ENCODE measurements around the gene GALNT6.

GALNT6 gene, protein sequence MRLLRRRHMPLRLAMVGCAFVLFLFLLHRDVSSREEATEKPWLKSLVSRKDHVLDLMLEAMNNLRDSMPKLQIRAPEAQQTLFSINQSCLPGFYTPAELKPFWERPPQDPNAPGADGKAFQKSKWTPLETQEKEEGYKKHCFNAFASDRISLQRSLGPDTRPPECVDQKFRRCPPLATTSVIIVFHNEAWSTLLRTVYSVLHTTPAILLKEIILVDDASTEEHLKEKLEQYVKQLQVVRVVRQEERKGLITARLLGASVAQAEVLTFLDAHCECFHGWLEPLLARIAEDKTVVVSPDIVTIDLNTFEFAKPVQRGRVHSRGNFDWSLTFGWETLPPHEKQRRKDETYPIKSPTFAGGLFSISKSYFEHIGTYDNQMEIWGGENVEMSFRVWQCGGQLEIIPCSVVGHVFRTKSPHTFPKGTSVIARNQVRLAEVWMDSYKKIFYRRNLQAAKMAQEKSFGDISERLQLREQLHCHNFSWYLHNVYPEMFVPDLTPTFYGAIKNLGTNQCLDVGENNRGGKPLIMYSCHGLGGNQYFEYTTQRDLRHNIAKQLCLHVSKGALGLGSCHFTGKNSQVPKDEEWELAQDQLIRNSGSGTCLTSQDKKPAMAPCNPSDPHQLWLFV

DNA sequence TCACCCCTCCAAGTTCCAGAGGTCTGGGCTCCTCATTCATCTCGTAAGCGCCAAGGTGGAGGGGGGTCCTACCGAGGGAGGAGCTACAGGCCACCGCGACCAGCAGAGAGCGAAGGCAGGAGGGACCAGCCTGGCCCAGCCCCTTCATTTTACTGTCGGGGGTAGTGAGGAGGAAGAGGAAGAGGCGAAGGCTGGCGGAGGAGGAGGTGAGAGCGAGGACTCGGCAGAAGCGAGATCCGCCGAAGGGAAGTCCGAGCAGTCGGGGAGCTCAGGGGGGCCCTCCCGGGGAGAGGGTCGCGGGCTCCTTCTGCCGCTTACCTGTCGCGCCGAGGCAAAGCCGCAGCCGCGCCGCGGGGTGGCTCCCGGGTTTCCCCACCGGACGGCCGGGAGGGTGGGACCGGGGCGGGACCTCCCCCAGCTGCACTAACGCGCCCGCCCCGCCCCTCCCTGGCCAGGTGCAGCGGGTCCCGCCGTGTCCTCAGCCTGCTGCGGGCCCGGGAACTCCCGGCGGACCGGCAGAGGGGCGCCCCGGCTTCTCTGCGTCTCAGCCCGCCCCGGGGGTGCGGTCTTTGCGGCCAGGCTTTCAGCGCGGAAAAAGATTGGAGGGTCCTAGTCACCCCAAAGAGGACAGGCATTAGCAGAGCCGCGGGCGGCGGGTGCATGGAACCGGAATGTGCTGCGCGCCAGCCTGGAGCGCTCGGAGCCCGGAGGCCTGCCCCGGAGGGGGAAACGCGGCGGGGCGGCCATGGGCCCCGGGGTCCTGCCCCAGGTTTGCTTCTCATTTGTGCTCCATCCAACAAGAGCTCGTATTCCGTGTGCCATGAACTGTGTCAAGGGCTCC lies at the start of gene GALNT6:
Gene GALNT6 (minus strand): TSS at position 124 of the 841 bp plus-strand sequence. CDS start 11,625 bp downstream, outside the sequence.
- peaks cover 87% of the 10 kb centered on the region for H3K4me1 Mint-ChIP-seq
- ATAC-seq (peak; percentile 64), DNase-seq (peak; percentile 59 to 64)
- H3K4me3 Mint-ChIP-seq: peak within 1 kb of the TSS; percentile 95 to 98
- no peaks in the 10 kb centered on the region for H3K27me3 Mint-ChIP-seq
- peak within 1 kb of the TSS; percentile 85 to 91 for H3K27ac Mint-ChIP-seq
- H3K9me3 Mint-ChIP-seq: no peaks in the 10 kb centered on the region

DNA sequence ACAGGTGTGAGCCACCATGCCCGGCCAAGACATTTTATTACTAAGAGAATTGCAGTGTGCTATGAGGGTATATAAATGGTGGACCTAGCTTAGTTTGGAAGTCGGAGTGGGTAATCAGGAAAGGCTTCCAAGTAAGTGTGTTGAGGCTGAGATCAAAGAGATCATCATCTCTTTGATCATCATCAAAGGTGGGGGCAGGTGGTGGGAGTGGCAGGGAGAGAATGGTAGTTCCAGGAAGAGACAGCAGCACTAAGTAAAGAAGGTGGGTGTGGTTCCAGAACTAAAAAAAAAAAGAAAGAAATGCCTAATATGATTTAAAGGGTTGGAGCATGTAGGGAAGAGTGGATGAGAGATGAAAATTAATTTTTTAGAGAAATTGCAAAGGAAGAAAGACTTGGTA lies 48.1 kb upstream of the GALNT6 start:
- Mint-ChIP-seq H3K4me1 (peaks cover 25% of the 10 kb centered on the region), H3K27me3 (no peaks in the 10 kb centered on the region), H3K27ac (no peak overlapping the region), H3K4me3 (no peak overlapping the region), H3K9me3 (no peaks in the 10 kb centered on the region)
- ATAC-seq (no peak), DNase-seq (no peak)

DNA sequence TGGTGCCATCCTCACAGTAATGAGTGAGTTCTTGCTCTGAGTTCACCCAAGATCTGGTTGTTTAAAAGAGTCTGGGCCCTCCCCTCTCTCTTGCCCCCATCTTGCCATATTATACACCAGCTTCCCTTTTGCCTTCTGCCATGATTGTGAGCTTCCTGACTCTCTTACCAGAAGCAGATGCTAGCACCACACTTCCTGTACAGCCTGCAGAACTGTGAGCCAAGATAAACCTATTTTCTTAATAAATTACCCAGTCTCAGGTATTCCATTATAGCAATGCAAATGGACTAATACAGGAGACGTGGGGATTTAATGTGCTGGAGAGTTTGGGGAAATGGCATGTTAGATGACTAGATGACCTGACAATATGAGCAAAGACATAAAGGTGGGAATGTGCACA lies 46.2 kb upstream of the GALNT6 start:
- Mint-ChIP-seq H3K4me1 (peaks cover 25% of the 10 kb centered on the region), H3K4me3 (no peak overlapping the region), H3K27me3 (no peaks in the 10 kb centered on the region), H3K27ac (no peak overlapping the region), H3K9me3 (no peaks in the 10 kb centered on the region)
- DNase-seq (no peak), ATAC-seq (no peak)

DNA sequence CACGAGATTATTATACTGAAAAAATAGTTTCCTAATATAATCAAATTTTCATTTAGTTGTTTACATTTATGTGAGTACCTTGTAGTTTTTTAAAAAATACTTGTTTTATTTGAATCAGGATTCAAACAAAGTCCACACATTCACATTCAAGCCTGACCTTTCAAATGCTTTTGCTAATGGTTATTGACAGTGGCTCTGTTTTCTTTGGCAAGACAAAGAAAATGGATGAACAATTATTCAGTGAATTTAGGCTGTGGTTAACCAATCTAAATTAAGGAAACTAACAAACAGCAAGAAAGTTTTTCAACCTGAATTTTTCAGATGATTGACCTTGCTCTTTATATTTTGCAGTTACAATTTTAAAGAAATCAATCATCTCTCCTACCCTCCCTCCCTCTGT lies 43.1 kb upstream of the GALNT6 start:
- Mint-ChIP-seq H3K27ac (no peak overlapping the region), H3K4me3 (no peak overlapping the region), H3K9me3 (no peaks in the 10 kb centered on the region), H3K4me1 (peaks cover 7% of the 10 kb centered on the region), H3K27me3 (no peaks in the 10 kb centered on the region)
- ATAC-seq: no peak
- DNase-seq: no peak

DNA sequence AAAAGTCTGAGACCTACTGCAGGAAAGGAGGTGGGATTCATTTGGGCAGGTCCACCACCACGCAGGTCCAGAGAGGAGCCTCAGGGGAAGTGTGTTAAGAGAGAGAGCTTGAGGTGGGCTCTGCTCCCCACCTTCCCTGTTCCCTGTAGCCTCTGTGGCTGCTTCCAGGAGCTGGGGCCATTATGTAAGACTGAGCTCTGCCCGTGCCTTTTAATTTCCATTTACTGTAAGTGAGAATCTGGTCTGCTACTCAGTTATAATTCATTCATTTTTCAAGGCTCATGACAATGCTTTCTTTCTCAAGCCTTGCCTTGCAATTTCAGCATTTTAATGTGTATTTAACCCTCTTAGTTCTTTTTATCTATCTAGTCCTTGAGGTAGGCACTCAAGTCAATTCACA lies 41.7 kb upstream of the GALNT6 start:
- no peak overlapping the region for H3K4me3 Mint-ChIP-seq
- no peaks in the 10 kb centered on the region for H3K9me3 Mint-ChIP-seq
- no peaks in the 10 kb centered on the region for H3K4me1 Mint-ChIP-seq
- DNase-seq: no peak
- H3K27ac Mint-ChIP-seq: no peak overlapping the region
- H3K27me3 Mint-ChIP-seq: no peaks in the 10 kb centered on the region
- no peak for ATAC-seq

DNA sequence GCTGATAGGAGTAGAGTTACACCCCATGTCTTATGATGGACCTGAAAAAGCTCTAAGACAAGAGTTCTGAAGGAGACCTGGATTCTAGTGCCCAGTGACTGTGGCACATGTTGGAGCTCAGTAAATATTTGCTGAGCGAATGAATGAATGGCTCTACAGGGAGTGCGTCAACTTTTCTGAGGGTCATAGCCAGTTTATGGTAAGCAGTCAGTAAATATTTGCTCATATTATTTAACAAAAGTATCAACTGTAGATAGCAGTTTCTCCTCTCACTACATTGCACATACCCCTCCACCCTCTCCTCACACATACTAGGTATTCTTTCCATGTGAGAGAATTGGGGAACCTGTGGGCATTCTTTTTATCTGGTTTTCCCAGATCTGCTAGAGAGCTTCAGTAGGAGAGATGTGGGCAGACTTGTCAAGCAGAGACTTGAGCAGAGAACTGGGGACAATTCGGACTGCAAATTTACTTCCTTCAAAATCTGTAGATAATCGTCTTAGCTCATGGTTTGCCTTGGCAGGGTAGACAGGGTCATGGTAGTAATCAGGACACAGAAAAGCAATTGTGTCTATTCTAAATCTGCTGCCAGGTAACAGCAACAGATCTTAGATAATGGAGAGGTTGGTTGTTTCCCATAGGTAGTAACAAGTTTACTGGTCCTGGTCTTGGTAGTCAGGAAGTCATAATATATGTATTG lies 39.1 kb upstream of the GALNT6 start:
- Mint-ChIP-seq H3K27me3 (no peaks in the 10 kb centered on the region), H3K4me3 (no peak overlapping the region), H3K9me3 (no peaks in the 10 kb centered on the region), H3K4me1 (peaks cover 2% of the 10 kb centered on the region), H3K27ac (no peak overlapping the region)
- no peak for ATAC-seq
- no peak for DNase-seq

DNA sequence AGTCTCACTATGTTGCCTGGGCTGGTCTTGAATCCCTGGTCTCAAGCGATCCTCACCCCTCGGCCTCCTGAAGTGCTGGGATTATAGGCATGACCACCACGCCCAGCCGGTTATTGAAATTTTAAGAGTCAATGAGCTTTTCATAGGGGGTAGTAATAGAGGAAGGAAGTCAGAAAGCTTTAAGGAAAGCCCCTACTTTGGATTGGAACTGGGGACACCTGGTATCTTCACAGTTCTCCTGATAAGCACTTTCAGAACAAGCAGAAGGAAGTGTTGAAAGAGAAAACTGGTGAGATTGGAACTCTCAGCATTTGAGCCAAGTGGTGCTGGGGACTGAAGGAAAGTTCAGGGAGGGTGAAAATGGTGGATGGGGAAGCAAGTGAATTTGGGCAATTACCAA lies 38.5 kb upstream of the GALNT6 start:
- DNase-seq (no peak), ATAC-seq (no peak)
- H3K27ac Mint-ChIP-seq: no peak overlapping the region
- peaks cover 7% of the 10 kb centered on the region for H3K4me1 Mint-ChIP-seq
- no peaks in the 10 kb centered on the region for H3K27me3 Mint-ChIP-seq
- H3K9me3 Mint-ChIP-seq: no peaks in the 10 kb centered on the region
- H3K4me3 Mint-ChIP-seq: no peak overlapping the region

DNA sequence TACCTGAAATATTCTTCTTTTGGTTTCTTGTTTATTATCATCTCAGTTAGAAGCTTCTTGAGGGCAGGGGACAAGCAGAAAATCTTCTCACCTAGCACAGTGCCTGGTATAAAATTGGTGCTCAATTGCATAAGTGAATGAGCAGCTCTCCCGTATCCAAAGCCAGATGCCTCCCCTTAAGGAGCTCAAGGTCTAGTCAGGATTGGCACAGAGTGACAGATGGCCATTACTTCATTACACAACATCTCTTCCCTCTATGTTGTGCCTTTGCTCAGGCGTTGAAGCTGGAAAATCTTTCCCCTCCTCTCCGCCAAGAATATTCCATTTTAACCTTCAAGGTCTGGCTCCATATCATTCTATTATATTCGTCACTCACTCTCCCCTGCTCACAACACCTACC lies 37.0 kb upstream of the GALNT6 start:
- H3K27ac Mint-ChIP-seq: no peak overlapping the region
- no peak for ATAC-seq
- H3K4me3 Mint-ChIP-seq: no peak overlapping the region
- H3K4me1 Mint-ChIP-seq: peaks cover 13% of the 10 kb centered on the region
- no peaks in the 10 kb centered on the region for H3K27me3 Mint-ChIP-seq
- no peaks in the 10 kb centered on the region for H3K9me3 Mint-ChIP-seq
- DNase-seq: no peak

DNA sequence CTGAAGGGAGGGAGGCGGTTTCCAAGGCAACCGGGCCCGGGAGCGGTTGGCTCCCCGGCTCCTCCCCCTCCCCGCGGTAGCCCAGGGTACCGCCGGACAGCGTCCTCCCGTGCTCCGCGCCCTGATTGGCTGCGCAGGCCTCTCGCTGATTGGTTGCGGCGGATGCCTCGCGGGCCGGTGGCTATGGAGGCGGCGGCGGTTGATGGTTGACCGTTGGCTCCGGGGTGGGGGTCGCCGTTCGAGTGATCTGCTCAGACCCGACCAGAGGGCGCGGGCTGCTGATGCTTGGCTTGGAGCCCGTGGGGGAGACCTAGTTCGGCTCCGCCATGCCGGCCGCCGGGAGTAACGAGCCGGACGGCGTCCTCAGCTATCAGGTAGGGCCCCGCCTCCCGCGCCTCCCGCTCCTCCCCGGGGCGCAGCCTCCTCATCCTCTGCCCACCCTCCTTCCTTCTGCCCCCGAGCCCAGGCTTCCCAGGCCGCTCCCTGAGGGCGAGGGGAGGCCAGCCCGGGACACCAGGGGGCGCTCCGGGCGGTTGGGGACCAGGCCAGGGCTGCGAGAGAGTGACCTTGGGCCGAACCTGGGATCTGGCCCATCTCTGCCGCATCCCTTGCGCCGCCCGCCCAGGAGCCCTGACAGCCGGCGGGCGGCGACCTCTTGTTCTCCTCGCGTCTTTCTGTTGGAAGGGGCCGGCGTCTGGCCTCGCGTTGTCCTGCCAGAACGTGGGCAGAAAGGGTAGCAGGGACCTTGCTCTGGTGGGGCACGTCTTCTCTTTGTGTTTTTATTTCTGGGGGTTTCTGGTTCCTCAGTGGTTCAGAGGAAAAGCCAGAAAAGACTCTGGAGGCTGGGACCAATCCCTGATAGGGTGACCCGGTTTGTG lies 33.7 kb upstream of the GALNT6 start, which contains the start of gene SLC4A8:
Gene SLC4A8 (plus strand): TSS at position 170 of the 878 bp plus-strand sequence. CDS start 157 bp downstream, at position 327.
- peak within 1 kb of the TSS in 1 of 2 donors; percentile 84 for H3K27ac Mint-ChIP-seq
- no peaks in the 10 kb centered on the region for H3K27me3 Mint-ChIP-seq
- H3K9me3 Mint-ChIP-seq: no peaks in the 10 kb centered on the region
- DNase-seq: peak; percentile 76 to 85
- H3K4me1 Mint-ChIP-seq: peaks cover 17% of the 10 kb centered on the region
- peak within 1 kb of the TSS; percentile 78 to 82 for H3K4me3 Mint-ChIP-seq
- peak; percentile 96 for ATAC-seq

DNA sequence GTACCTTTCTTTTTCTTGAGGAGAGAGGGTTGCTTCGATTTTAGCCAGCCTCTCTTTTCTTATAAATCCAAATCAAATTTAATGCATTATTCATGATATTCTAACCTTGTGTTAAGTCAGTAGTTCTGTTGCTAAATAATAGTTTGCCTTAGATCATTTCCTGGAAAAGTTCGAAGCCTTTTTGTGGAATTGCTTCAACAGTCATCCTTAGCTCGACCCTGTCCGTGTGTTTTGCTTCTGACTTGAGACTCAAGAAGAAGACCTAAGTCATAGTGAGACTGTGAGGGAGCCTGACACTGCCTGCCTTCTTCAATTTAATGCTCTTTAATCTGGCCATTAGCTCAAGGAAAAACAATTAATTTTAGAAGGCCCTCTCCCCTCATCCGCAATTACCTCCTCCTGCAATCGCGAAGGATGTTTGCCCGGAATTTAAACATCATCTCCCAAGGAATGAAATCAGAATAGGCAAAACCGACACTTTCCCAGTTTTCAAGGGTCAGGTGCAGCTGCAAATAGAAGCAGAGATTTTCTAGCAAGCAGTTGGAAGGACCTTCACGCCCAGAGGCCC lies 33.0 kb upstream of the GALNT6 start:
- H3K4me1 Mint-ChIP-seq: peaks cover 22% of the 10 kb centered on the region
- no peaks in the 10 kb centered on the region for H3K27me3 Mint-ChIP-seq
- DNase-seq (no peak), ATAC-seq (no peak)
- H3K4me3 Mint-ChIP-seq: peak overlapping the region; percentile 78 to 82
- no peaks in the 10 kb centered on the region for H3K9me3 Mint-ChIP-seq
- peak overlapping the region in 1 of 2 donors; percentile 84 for H3K27ac Mint-ChIP-seq

DNA sequence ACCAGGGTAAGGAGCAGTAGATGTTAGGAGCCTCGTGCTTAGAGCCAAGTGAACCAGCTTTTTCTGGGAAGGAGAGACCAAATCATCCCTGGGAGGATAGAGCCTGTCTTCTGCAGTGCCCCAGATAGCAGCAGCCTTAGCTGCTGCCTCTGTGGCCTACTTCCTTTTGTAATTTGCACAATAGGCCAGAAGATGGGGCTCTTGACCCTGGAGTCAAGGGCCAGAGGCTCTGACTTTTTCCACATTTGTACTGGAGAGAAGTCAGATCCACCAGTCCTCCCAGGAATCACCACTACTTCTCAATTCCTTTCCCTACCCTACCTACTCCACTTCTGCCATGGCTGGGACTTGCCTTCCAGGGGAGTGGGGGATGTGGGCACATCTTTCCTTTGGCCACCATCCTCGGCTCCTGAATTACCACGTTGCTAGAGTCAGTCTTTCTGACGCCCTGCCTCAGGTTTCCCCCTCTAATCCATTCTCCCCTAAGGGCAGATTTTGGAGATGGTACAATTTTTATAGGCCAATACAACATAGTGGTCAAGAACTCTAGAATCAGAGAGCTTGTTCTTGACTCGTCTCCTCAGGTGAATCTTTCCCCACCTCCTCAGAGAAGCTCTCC lies 30.2 kb upstream of the GALNT6 start:
- Mint-ChIP-seq H3K4me1 (peaks cover 22% of the 10 kb centered on the region), H3K27me3 (no peaks in the 10 kb centered on the region), H3K9me3 (no peaks in the 10 kb centered on the region), H3K27ac (no peak overlapping the region), H3K4me3 (no peak overlapping the region)
- peak; percentile 40 to 51 for DNase-seq
- ATAC-seq: peak; percentile 37

DNA sequence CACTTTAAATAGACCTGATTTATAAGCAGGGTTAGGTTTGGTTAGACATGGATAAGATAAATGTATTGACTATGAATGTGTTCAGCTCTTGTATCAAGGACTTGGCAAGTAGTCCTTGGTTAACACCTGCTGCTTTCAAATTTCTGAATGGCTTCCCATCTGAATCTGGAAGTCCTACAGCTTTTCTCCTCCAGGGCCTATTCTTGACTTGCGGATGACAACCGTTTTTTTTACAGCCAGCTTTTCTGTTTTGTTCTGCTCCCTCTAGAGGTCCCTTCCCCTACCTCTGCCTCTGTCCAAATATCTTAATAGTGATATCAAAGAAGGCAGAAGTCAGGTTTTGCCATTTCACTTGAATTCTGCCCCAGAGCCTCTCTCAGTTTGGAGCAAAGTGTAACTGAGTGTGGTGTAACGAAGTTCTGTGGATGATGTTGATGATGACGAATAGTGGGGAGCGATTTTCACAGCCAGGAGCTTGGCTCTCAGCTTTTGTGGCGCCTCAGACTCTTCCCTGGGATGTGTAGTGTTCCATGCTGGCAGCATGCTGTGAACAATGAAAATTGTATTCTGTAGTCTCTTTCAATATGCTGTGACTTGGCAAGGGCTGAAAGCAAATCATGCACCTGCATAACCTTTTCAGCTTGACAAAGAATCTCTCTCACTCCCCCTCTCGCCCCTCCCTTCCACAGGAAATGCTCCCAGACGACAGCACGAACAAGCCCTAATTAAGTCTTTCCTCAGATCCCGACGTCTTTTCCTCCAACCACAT lies 28.4 kb upstream of the GALNT6 start:
- H3K4me3 Mint-ChIP-seq: no peak overlapping the region

DNA sequence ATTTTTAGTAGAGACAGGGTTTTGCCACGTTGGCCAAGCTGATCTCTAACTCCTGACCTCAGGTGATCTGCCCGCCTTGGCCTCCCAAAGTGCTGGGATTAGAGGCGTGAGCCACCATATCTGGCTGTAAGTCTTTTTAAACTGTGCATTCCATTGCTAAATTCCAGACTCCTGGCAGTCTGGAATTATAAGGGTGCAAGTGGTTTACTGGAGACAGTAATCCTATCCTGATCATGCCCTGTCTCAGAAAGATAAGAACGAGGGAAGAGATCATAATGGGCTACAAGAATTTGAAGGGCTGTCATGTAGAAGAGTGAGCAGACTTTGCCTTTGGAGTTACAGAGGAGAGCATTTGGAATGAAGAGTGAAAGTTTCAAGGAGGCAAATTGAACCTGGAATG lies 26.6 kb upstream of the GALNT6 start:
- no peak overlapping the region for H3K4me3 Mint-ChIP-seq
- H3K9me3 Mint-ChIP-seq: no peaks in the 10 kb centered on the region
- DNase-seq (no peak), ATAC-seq (no peak)
- H3K27me3 Mint-ChIP-seq: no peaks in the 10 kb centered on the region
- peaks cover 9% of the 10 kb centered on the region for H3K4me1 Mint-ChIP-seq
- no peak overlapping the region for H3K27ac Mint-ChIP-seq

More for the DNA sequence above, 28.4 kb upstream of the GALNT6 start:
- Mint-ChIP-seq H3K27ac (no peak overlapping the region), H3K27me3 (no peaks in the 10 kb centered on the region), H3K9me3 (no peaks in the 10 kb centered on the region), H3K4me1 (peaks cover 15% of the 10 kb centered on the region)
- ATAC-seq: no peak
- DNase-seq: no peak
